HepG2 (cell line): ENCODE results near the gene GAPDH. TPM values are rescaled to one million over a fixed set of nuclear protein-coding genes. Genes with fewer than 3 reads are reported as not detected.

ENCODE experiments used
- ARNT2 ChIP-seq: sonication (generic); formaldehyde crosslinking; IDR thresholded peaks from 2 replicates; pipeline ENCODE4 v1.8.0; 2022; ENCODE audit warnings: mild to moderate bottlenecking, low read depth, missing genetic modification reagents, moderate library complexity
- BCL3 ChIP-seq: sonication (generic); formaldehyde crosslinking; IDR thresholded peaks from 2 replicates; pipeline ENCODE4 v1.5.1; 2020; ENCODE audit warnings: mild to moderate bottlenecking, missing genetic modification reagents, moderate library complexity
- EED ChIP-seq: sonication (generic); formaldehyde crosslinking; IDR thresholded peaks from 2 replicates; pipeline ENCODE4 v1.5.0; 2020; ENCODE audit warnings: mild to moderate bottlenecking, missing genetic modification reagents
- MED1 ChIP-seq: sonication (generic); formaldehyde crosslinking; IDR thresholded peaks from 2 replicates; pipeline ENCODE4 v1.4.0; 2020; ENCODE audit warnings: missing genetic modification reagents
- SPEN ChIP-seq: sonication (generic); formaldehyde crosslinking; IDR thresholded peaks from 2 replicates; pipeline ENCODE4 v1.5.1; 2020; ENCODE audit warnings: low read depth, mild to moderate bottlenecking, missing genetic modification reagents
- SRSF4 ChIP-seq: fragments of 200-400 bp; formaldehyde crosslinking; IDR thresholded peaks from one replicate; pipeline ENCODE4 v1.6.1; 2018; ENCODE audit warnings: mild to moderate bottlenecking, low read depth, low read length, moderate library complexity; ENCODE audit not compliant: poor library complexity, severe bottlenecking
- ZC3H4 ChIP-seq: sonication (generic); formaldehyde crosslinking; IDR thresholded peaks from 2 replicates; pipeline ENCODE4 v1.4.0; 2020; ENCODE audit warnings: missing genetic modification reagents, borderline replicate concordance
- ZFYVE20 ChIP-seq: sonication (generic); formaldehyde crosslinking; IDR thresholded peaks from 2 replicates; pipeline ENCODE4 v1.8.0; 2023; ENCODE audit warnings: low read depth, mild to moderate bottlenecking, moderate library complexity, missing genetic modification reagents, borderline replicate concordance
- ZNF121 ChIP-seq: sonication (generic); formaldehyde crosslinking; IDR thresholded peaks from 2 replicates; pipeline ENCODE4 v1.5.0; 2020; ENCODE audit warnings: mild to moderate bottlenecking, missing genetic modification reagents
- ZNF205 ChIP-seq: IDR thresholded peaks from 2 replicates; pipeline ENCODE4 v1.6.1; 2018; ENCODE audit warnings: missing biosample characterization, missing genetic modification reagents
- ZNF501 ChIP-seq: sonication (generic); formaldehyde crosslinking; IDR thresholded peaks from 2 replicates; pipeline ENCODE4 v1.5.1; 2020; ENCODE audit warnings: mild to moderate bottlenecking, moderate library complexity, missing genetic modification reagents
- ZNF530 ChIP-seq: sonication (generic); formaldehyde crosslinking; IDR thresholded peaks from 2 replicates; pipeline ENCODE4 v1.5.0; 2020; ENCODE audit warnings: low read depth, mild to moderate bottlenecking, missing genetic modification reagents
- ZNF687 ChIP-seq: sonication (generic); formaldehyde crosslinking; IDR thresholded peaks from 2 replicates; pipeline ENCODE4 v1.5.1; 2020; ENCODE audit warnings: mild to moderate bottlenecking, missing genetic modification reagents, moderate library complexity
- polyA plus RNA-seq, 8 experiments: library from polyadenylated mRNA; depleted of rRNA in 3 of 8; stranded (reverse) in 7 of 8; unstranded in 1 of 8; fragments of >200 nt; fragmentation: Illumina TruSeq in 4 of 8; extraction: Trizol in 4 of 8; gene quantifications; 2 replicates each; pipeline versions ENCODE4 v1.2.1 to v1.2.3, GENCODE V29; 2011 to 2016; ENCODE audit warnings: low read depth in 4 of 8, missing spikeins in 1 of 8, mixed read lengths in 1 of 8; ENCODE audit not compliant: insufficient read depth in 1 of 8
- total RNA-seq, 5 experiments: library from RNA; depleted of rRNA; stranded (reverse); fragments of >200 nt; fragmentation: Illumina TruSeq; extraction: Trizol; gene quantifications; 2 replicates each; pipeline ENCODE4 v1.2.3, GENCODE V29; 2016; ENCODE audit warnings: low read depth in 1 of 5
- TF ChIP-seq, protein P1 (sequence below): sonication (generic); formaldehyde crosslinking; IDR thresholded peaks from 2 replicates; pipeline ENCODE4 v1.5.1; 2020; ENCODE audit warnings: missing genetic modification reagents, mild to moderate bottlenecking, borderline replicate concordance
- TF ChIP-seq, protein P2 (sequence below), 2 experiments: sonication (generic) in 1 of 2; formaldehyde crosslinking in 1 of 2; IDR thresholded peaks; 2 replicates each; pipeline versions ENCODE4 v1.4.0 to v1.6.1; 2016 to 2020; ENCODE audit warnings: borderline replicate concordance in 1 of 2, low read depth in 1 of 2, mild to moderate bottlenecking in 1 of 2, missing genetic modification reagents in 1 of 2

GAPDH gene
- total and polyA plus RNA-seq, 2 of the 13 experiments (the other 11 are each of a cell fraction or from before 2014, with no cell fraction given): 3,038 to 12,722 TPM

DNA sequence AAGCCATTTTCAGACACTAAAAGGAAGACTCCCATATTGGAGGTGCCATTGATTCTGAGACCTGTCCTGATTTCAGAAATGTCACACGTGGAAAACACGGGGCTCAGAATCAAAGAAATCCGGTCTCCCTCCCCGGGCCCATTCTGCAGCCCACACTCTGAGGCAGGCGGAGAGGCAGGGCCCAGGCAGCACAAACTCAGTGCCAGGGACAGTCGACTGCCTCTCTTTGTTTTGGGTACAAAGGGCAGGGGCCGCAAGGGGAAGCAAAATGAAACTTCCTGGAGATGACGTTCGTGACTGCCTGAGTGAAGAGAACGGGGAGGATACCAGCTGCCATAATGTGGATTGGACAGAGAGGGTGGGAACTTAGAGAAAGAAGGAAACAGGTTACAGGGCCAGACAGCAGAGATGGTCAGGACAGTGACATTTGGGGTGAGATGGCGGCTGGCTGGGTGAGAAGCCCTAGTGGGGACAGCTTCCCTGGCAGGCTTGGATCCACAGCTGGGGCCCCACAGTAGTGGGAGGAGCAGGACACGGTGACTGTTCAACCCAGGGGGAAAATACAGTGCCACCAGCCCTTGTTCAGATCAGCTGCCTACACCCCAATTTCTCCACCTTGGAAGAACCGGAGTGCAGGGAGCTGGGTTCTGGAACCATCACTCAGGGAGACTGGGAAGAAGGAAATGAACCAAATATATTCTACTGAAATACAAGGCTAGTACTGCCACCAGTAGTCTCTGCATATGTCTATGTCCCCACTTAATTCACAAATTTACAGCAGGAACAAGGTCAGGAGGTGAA is 8.1 kb downstream of the GAPDH start (continued):
- TF ChIP-seq, protein P1, sequence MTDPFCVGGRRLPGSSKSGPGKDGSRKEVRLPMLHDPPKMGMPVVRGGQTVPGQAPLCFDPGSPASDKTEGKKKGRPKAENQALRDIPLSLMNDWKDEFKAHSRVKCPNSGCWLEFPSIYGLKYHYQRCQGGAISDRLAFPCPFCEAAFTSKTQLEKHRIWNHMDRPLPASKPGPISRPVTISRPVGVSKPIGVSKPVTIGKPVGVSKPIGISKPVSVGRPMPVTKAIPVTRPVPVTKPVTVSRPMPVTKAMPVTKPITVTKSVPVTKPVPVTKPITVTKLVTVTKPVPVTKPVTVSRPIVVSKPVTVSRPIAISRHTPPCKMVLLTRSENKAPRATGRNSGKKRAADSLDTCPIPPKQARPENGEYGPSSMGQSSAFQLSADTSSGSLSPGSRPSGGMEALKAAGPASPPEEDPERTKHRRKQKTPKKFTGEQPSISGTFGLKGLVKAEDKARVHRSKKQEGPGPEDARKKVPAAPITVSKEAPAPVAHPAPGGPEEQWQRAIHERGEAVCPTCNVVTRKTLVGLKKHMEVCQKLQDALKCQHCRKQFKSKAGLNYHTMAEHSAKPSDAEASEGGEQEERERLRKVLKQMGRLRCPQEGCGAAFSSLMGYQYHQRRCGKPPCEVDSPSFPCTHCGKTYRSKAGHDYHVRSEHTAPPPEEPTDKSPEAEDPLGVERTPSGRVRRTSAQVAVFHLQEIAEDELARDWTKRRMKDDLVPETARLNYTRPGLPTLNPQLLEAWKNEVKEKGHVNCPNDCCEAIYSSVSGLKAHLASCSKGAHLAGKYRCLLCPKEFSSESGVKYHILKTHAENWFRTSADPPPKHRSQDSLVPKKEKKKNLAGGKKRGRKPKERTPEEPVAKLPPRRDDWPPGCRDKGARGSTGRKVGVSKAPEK (CRISPR knock-in tag): no peak
- TF ChIP-seq SPEN (CRISPR knock-in tag) (peak; percentile 61; the same call in 1 of the 2 replicates), MED1 (CRISPR knock-in tag) (peak; percentile 92), ZNF687 (CRISPR knock-in tag) (peak; percentile 92), ZFYVE20 (CRISPR knock-in tag) (no peak), SRSF4 (no peak), ZNF121 (CRISPR knock-in tag) (no peak), ZNF501 (peak; percentile 77; the same call in 1 of the 2 replicates), ARNT2 (CRISPR knock-in tag) (peak; percentile 78; the same call in 1 of the 2 replicates), EED (CRISPR knock-in tag) (no peak), ZC3H4 (no peak), ZNF530 (CRISPR knock-in tag) (no peak), ZNF205 (CRISPR knock-in tag) (no peak), BCL3 (CRISPR knock-in tag) (peak; percentile 72; the same call in 1 of the 2 replicates)
- TF ChIP-seq, protein P2, sequence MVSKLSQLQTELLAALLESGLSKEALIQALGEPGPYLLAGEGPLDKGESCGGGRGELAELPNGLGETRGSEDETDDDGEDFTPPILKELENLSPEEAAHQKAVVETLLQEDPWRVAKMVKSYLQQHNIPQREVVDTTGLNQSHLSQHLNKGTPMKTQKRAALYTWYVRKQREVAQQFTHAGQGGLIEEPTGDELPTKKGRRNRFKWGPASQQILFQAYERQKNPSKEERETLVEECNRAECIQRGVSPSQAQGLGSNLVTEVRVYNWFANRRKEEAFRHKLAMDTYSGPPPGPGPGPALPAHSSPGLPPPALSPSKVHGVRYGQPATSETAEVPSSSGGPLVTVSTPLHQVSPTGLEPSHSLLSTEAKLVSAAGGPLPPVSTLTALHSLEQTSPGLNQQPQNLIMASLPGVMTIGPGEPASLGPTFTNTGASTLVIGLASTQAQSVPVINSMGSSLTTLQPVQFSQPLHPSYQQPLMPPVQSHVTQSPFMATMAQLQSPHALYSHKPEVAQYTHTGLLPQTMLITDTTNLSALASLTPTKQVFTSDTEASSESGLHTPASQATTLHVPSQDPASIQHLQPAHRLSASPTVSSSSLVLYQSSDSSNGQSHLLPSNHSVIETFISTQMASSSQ (IDR thresholded peaks at IDR 0.05; ENCODE audit: low read depth): no peak
- TF ChIP-seq, protein P2 (CRISPR knock-in tag; IDR thresholded peaks at IDR 0.05; ENCODE audit: borderline replicate concordance): no peak
